Nucleus accumbens (tissue), 56 donors: ENCODE data around the gene TTC9B.
A peak's percentile ranks its signal among the peaks of the same experiment; 100 is the strongest.

Experiments
- DNase-seq, 56 donors: peaks; one replicate each; lab custom pipeline; 2025; lab: John Stamatoyannopoulos, UW

The TTC9B gene

DNA sequence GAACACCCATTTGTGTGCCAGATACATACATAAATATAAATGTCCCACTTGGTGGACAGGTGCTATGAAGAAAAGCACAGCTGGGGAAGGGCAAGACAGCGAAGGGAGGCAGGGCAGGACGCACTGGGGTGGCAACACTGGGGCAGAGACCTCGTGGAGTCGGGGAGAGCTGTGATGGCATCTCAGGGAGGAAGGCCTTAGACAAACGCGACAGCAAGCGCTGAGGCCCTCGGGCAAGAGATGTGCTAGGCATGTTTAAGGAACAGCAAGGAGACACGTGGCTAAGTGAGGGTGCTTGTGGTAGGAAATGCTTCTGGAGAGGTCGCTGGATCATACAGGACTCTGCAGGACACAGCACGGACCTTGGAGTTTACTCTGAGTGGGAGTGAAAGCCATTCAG lies 31.6 kb upstream of the TTC9B start:
- no peak for DNase-seq

DNA sequence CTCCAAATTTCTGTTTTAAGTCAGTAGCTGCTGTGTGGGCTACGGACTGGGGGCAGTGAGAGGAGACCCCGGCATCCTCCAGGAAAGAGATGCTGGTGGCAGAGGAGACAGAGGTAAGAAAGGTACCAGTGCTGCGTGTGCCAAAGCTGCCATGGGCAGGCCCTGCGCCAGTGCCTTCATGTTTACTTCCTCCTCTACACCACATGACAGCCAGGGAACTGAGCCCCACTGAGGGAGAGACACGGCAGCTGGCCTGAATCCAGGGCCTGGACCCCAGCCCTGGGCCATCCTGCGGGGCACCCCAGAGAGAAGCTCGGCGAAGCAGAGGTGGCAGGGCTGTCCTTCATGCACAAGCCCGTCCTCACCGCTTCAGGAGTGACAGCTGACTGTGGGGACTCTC lies 31.0 kb upstream of the TTC9B start:
- DNase-seq: no peak

DNA sequence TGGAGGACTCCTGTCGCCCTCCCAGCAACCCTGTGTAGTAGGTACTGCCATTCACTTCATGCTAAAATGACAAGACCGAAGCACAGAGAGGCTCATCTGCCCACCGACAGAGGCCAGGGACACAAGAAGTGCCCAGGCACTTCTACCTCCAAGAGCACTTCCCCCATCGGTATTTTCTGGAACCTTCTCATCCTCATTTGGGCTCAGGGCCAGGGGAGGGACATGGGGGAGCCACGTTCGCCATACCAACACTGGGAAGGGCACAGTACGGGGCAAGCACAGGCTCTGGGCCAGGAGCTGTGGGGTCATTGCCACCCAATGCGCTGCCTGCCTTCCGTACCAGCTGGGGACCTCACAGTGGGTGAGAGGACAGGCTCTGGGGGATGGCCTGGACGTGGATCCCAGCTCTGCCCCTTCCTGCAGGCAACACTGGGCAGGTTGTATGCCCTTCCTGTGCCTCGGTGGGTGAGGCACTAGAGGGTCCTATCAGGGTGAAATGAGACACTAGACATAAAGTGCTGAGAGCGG lies 29.6 kb upstream of the TTC9B start:
- peak in 3 of 56 donors; percentile 19 to 23 (median 21) for DNase-seq

DNA sequence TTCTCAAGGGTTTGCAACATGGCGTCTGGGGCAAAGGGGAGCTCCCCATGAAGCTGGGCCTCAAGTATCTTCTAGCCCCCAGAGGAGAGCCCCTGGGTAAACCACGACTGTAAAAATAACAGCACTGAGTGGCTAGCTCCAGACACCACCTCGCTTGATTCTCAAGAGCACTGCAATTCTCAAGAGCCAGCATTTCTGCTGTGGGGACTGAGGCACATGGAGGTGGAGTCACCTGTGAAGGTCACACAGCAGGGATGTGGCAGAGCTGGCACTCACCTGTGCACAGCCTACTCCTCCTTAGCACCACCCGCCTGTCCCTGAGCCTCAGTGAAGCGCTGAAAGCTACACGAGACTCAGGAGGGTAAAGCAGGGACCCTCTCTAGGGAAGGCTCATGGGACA lies 29.0 kb upstream of the TTC9B start:
- DNase-seq: no peak

DNA sequence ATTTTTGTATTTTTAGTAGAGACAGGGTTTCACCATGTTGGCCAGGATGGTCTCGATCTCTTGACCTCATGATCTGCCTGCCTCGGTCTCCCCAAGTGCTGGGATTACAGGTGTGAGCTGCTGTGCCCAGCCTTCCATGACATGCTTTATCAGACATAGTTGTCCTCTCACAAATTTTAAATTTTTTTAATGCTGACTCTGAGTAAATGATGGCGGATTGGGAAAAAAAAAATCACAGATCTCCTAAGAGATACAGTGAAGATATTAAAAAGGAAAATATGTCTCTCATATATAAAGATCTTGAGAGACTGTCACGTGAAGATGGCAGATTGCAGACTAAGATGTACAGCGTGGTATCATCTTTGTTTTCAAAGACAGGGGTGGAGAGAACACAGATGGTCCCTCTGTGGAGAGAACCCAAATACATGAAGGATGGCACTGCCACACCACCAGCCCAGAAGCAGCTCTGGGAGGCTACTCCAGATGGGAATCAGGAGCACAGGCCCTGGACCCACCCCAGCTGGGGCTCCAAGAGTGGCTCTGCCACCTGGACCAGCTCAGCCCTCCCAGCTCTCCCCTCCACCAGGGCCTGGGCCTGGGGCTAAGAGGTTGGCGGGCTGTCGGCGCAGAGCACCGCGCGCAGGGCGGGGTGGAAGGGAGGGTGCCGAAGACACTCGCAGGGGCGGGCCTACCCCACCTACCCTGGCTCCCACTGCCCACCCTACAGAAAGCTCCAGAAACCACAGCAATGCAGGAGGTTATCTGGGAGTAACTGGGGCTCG lies 28.3 kb upstream of the TTC9B start:
- no peak for DNase-seq

DNA sequence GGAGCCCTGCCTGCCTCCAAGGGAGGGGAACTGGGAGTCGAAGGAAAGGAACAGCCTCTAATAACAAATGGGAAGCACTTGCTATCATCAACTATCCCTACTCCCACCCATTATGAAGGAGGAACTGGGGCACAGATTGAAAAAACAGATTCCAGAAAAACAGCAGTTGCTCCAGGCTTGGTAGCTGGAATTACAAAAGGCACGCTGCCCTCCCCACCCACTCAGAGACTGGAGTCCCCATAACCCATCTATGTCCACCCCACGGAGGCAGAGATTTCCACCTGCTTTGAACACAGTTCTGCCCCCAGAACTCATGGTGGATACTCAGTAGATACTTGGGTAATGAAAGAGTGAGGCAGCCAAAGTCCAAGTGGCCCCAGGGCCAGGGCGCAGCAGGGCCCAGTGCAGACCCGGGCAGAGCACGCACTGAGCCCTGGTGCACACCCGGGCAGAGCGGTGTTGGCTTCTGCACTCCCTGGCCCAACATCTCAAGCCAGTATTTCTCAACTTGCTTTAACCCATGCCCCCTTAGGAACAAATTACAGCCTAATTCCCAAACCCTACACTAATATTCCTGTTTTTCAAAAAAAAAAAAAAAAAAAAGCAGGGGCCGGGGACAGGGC lies 27.4 kb upstream of the TTC9B start:
- DNase-seq: no peak

DNA sequence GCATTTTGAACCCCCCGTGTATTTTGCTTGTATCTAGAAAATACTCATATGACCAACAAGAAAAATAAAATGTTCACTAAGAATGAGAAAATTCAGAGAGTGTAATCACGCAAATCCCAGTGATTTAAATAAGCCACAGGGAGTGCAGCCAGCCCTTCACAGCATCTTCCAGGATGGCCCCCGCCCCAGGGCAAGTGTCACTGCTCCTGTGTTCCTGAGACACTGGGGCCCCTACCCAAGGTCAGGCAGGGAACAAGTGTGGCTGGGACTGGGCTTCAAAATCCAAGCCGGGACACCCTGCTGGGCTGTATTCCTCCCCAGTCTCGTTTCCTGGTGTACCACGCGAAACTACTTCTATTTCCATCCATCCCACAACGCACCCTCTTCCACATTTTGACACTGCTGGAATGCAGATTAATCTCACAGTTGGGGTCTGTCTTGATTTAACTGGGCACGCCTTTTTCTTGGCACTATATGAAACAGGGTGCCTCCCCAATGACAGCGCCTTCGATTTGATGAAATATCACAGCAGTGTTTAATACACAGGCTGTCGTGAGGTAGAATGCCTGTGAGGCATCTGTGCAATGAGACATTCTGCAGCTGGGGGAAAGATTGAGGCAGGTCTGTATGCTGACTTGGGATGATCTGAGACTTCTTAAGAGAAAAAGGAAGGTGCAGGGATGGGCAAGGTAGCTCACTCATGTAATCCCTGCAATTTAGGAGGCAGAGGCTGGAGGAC lies 26.6 kb upstream of the TTC9B start:
- no peak for DNase-seq

DNA sequence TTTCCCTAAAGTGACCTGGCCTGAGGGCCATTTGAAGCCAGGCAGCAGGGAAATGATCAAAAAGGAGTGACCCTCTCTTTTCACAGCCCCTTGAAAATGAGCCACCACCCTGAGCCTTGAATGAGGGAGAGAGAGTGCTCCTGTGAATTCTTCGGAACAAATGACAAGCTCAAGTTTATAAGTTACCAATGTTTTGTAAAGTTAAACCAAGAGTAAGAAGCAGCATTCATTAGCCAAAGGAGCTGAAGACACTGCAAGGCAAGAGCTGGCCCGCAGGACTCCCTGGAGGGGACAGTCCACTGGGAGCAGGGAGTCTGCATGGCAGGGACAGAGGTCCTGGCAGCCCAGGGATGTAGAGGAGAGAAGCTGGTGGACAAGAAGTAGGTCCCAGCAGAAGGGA lies 25.0 kb upstream of the TTC9B start:
- DNase-seq: no peak

DNA sequence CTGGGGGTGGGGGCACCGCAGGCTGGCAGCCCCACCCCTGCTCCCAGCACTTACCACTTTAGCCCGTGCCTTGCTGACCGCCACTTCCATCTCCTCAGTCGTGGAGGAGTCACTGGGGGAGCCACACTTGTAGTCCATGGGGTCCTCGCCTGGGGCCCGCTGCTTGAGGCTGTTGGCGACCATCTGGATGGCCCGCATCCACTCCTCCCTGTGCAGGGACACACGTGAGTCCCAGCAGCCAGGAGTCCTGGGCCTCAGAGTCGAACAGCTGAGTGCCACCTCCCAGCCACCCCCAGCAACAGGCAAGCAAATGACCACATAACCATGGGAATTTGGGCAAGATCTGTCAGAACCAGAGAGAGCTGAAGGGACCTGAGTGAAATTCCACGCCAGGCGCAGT lies 24.3 kb upstream of the TTC9B start:
- peak in 1 of 56 donors; percentile 38 for DNase-seq

DNA sequence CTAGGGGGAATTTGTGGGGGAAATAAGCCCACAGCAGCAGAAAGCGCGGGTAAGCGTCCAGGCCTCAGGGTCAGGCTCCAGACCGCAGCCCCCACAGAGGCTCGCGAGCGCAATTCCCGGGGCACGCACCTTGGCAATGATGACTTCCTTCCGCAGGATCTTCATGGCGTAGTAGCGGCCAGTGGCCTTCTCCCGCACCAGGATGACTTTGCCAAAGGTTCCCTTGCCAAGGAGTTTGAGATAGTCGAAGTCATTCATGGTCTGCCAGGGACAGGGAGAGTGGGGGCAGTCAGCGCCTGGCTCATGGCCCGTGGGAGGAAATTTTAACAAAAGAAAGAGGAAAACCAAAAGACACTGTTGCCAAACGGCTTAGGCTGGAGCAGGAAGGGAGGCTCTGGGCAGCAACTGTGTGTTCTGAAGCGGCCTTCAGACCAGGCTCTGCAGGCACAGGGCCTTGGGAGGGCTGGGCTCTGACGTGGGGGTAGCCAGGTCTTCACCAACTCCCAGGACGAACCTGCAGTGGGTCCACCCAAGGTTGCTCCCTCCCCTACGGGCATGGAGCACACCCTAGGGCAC lies 23.7 kb upstream of the TTC9B start:
- DNase-seq: peak in 54 of 56 donors; percentile 12 to 91 (median 78)

DNA sequence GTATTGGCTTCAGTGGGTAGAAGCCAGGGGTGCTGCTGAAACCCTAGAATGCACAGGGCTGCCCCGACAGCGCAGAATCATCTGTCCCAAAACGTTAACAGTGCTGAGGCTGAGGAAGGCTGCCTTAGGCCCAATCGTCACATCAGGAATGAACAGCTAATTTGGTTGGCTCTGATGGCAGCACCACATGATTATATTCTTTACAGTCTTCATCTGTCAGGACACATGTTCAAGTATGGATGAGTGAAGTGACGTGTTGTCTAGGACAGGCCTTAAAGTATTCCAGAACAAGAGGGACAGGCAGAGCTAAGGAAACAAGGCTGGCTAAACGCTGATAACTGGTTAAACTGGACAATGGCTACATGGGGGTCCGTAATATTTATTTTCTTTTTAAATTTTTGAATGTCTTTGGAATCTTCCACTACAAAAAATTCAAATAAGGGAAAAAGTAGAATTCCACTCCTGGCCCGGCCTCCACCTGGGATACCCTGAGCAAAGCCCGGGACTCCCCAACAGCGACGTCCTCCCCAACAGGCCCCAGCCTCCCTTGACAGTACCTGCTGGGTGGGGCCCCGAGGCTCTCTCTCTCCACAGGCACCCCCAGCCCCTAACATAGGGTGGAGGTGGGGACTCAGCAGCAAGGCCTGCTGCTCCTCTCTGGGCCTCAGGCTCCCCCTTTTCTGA lies 23.1 kb upstream of the TTC9B start:
- no peak for DNase-seq

DNA sequence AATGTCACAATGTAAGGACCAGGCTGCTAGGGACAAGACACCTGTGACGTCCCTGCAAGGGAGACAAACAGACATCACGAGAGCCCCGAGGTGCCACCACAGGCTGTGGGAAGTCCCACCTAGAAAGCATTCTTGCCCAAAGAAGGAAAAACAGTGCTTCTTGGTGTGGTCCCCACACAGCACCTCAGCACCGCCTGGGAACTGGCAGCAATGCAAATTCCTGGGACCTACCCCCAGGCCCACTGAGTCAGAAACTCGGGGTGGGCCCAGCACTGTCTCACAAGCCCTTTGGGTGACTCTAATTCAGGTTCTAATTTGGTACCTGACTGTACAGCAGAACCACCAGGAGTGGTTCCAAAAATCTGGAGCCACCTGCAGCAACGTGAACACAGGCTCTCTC lies 22.1 kb upstream of the TTC9B start:
- DNase-seq: no peak

DNA sequence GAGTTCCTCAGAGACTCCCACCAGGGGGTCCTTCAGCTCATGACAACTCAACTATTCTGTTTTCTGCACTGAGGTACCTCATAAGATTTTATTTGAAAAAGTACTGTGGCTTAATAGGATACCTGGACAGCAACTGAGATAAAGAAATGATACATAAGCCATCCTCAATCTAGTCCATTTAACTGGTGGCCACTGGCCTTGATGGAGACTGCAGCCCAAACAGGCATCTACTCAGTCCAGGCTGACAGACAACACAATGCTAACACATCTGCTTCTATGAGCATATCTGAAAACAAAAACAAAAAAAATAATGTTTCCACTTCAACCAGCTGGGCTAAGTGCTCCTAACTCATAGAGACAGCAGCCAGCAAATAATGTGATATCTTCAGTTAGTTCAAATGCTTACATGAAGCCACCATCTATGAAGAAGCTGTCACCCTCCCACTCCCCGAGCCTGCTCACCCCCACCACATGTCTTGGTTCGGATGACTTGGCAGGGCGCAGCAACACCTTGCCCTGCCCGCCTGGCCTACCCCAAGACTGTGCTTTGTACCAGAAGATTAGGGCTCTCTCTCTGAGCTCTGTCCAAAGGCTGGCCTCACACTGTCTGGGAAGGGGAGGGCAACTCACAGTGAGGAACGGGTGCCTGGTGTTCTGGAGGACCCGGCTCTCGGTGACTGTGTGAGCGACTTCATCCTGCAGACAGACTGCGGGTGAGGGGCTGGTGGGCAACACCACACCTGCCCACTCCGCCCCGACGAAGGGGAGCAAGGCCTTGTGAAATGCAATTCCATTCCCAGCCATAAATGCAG lies 21.4 kb upstream of the TTC9B start:
- peak in 1 of 56 donors; percentile 25 for DNase-seq

DNA sequence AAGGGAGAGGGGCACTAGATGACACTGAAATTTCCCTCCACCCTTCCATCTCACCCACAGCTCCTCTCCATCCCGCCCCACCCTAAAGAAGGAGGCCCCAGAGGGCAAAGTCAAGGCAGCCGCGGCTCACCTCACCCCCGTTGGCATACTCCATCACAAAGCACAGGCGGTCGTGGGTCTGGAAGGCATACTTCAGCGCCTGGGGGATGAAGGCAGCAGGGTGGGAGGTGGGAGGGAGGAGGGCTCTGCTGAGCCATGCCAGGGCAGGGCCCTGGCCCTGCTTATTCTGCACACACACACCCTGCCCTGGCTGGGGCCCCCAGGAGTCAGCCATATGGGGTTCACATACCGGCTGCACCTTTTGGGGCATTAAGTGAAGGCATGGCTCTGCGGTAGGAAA lies 20.6 kb upstream of the TTC9B start:
- DNase-seq: no peak

DNA sequence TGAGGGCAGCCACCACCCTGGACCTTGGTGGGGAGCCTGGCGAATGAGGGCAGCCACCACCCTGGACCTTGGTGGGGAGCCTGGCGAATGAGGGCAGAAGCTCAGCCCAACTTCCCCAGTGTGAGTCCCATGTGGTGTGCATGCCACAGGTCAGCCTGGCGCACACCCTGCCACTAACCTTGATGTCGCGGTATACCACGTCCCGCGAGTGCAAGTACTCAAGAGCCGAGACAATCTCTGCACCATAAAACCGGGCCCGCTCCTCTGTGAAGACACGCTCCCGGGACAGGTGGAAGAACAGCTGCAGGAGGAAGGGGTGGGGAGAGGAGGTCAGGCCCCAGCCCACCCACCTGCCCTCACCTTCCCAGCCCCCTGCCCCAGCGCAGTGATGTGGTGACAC lies 19.6 kb upstream of the TTC9B start:
- DNase-seq: no peak

DNA sequence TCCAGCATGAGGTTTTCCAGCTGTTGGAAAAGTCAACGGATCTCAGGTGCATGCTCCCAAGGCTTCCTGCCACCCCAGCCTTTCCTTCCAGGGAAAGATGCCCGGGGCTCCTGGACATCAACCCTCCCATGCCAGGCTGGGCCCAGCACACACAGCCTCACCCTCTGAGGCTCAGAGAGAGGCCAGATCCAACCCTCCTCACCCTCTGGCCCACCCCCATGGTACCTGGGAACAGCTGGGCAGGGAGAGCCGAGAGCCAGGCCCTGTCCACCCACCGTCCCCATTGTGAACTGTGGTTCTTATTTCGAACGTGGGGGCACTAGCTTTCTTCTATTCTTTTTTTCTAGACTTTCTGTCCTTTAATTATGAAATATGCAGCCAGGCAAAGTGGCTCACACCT lies 18.2 kb upstream of the TTC9B start:
- DNase-seq: no peak

DNA sequence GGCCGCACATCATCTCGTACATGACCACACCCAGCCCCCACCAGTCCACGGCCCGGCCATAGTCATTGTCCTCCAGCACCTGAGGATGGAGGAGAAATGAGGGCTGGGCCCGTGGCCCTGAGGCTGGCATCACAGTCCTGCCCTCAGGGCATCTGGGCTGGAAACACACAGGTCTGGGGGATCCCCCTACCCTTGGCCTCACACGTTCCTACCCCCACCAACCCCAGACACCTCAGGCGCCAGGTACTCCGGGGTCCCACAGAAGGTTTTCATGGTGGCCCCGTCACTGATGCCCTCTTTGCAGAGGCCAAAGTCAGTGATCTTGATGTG lies 17.8 kb upstream of the TTC9B start:
- no peak for DNase-seq

DNA sequence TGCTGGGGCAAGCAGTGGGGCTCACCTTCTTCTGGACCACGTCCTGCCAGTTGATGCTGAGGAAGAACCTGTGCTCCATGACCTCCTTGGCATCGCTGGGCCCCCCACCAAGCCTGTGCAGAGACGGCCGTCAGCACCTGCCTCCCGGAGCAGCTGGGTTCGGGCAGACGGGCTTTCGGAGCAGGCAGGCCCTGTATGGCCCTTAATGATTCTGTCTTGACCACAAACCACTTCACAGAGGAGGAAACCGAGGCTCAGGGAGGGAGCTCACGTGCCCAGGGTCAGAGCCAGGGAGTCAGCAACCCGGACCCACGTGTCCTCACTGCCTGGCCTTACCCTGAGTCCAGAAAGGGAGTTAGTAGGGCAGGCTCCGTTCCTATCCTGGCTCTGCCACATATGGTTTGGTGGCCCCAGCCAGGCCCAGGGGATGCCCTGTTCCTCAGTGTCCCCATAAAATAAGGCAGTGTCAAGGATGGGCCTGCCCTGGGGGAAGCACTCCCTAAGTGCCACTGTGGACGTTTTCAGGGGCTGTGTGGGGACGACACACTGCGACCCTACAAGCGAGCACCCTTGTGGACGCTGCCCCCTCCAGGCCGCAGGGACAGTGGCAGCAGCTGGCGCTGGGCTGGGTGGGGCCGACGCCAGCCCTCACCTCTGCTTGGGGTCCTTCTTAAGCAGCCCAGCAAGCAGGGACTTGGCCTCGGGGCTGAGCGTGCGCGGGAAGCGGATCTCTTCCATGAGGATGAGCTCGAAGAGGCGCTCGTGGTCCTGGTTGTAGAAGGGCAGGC lies 17.2 kb upstream of the TTC9B start:
- no peak for DNase-seq
